Measurements from ENCODE around the gene CD177. TPM values are rescaled to one million over a fixed set of nuclear protein-coding genes. Genes with fewer than 3 reads are reported as not detected.
"Not testable (repeated sequence)": the region's sequence is repeated elsewhere in the genome, so short reads cannot be mapped to it uniquely, and the experiment has no call there.

CD177 gene
- total and polyA plus RNA-seq, 9 of the 15 experiments (the other 6 are each of a cell fraction or from before 2014, with no cell fraction given), result not detected

DNA sequence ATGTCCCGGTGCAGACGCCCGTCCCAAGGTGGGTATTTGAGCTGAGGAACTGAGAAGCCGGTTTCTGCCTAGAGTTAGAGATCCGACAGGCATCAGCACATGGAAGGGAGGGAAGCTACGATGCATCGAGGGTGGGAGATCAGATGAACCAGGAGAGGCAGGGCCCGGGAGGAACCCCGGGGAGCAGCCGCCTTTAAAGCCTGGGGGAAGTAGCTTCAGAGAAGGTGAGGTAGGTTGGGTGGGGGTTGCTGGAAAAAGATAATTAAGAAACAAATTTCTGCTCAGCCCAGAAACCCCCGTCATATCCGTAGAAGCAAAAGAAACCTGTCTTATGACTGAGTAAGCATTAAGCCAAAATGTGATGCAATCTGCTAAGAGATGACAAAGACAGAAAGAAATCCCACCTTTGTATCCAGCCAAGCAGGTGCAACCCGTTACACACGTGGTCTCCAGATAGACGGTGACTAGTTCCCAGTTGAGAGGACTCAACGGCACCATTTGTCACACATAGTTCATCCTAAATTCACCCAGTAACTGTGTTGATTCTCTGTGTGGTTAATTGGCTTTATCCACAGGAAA is 9.1 kb upstream of the CD177 start:
- under 1% methylated on average over 16 of the region's 16 CpGs for WGBS (ENCODE audit: insufficient coverage, low coverage, missing lambda C conversion rate)
- in situ Hi-C loops (cut with MboI); H3K9me3 ChIP-seq (replicated peaks; ENCODE audit: control insufficient read depth, insufficient read depth, low read depth, low read length); H3K4me1 ChIP-seq (replicated peaks in 1 of 2; ENCODE audit: control insufficient read depth in 2 of 2, insufficient read depth in 2 of 2, low read length in 2 of 2); H4K20me1 ChIP-seq (replicated peaks; ENCODE audit: control insufficient read depth, insufficient read depth, low read length); H3K36me3 ChIP-seq (ENCODE audit: control insufficient read depth, insufficient read depth, low read length); H3K9me1 ChIP-seq (ENCODE audit: control insufficient read depth, insufficient read depth, low read length); H3K27ac ChIP-seq (ENCODE audit: extremely low read depth, low read depth, low read length); DNase-seq (ENCODE audit: extremely low read depth in 1 of 4, low spot score in 3 of 4); H3K4me2 ChIP-seq (ENCODE audit: insufficient read depth, low read length); H3K79me2 ChIP-seq (ENCODE audit: control insufficient read depth, insufficient read depth, low read length); intact Hi-C loops (cut with micrococcal nuclease); H3K9ac ChIP-seq (ENCODE audit: insufficient read depth in 1 of 2, low read depth in 2 of 2, low read length in 2 of 2); ATAC-seq; H3K4me3 ChIP-seq; CTCF ChIA-PET (ENCODE audit: low intra/inter-chr PET ratio); BruUV-seq (replicated peaks); H3K27me3 ChIP-seq (ENCODE audit: control insufficient read depth in 2 of 2, insufficient read depth in 2 of 2, low read length in 2 of 2); FAIRE-seq; H2AFZ ChIP-seq (ENCODE audit: low read depth, low read length); TF ChIP-seq CEBPG (CRISPR knock-in tag; IDR thresholded peaks at IDR 0.05): not testable (repeated sequence)
- peak; percentile 34 to 37; a peak in 2 of 4 replicates for TF ChIP-seq CEBPG (tag; conservative IDR thresholded peaks at IDR 0.05 in 1 of 2, IDR thresholded peaks at IDR 0.05 in 1 of 2)
- POLR2A ChIA-PET, result interaction anchor here (1.5 kb wide), 1 partner anchor 12 kb away, joined by 3 read pairs; no protein-coding TSS in a partner anchor

DNA sequence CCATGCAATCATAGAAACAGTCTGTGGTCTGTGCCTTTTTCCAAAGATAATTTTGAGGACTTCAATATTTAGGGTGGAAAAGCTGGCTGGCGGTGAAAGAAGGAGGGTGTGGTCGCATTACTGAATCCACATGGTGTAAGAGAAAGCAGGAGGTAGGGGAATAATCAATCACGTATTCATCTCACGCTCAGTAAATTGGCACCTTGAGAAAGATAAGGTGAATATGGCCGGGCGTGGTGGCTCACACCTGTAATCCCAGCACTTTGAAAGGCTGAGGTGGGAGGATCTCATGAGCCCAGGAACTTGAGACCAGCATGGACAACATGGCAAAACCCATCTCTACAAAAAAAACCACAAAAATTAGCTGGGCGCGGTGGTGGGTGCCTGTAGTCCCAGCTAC is 3.7 kb upstream of the CD177 start:
- DNase-seq (ENCODE audit: extremely low read depth in 1 of 4, low spot score in 3 of 4); H3K79me2 ChIP-seq (ENCODE audit: control insufficient read depth, insufficient read depth, low read length); H3K4me2 ChIP-seq (ENCODE audit: insufficient read depth, low read length); H3K36me3 ChIP-seq (ENCODE audit: control insufficient read depth, insufficient read depth, low read length); BruUV-seq (replicated peaks); POLR2A ChIA-PET; H3K9ac ChIP-seq (ENCODE audit: insufficient read depth in 1 of 2, low read depth in 2 of 2, low read length in 2 of 2); H3K4me3 ChIP-seq; intact Hi-C loops (cut with micrococcal nuclease); H3K9me3 ChIP-seq (replicated peaks; ENCODE audit: control insufficient read depth, insufficient read depth, low read depth, low read length); H2AFZ ChIP-seq (ENCODE audit: low read depth, low read length); H3K27ac ChIP-seq (ENCODE audit: extremely low read depth, low read depth, low read length); H4K20me1 ChIP-seq (replicated peaks; ENCODE audit: control insufficient read depth, insufficient read depth, low read length); ATAC-seq; H3K9me1 ChIP-seq (ENCODE audit: control insufficient read depth, insufficient read depth, low read length); CTCF ChIA-PET (ENCODE audit: low intra/inter-chr PET ratio); H3K4me1 ChIP-seq (replicated peaks in 1 of 2; ENCODE audit: control insufficient read depth in 2 of 2, insufficient read depth in 2 of 2, low read length in 2 of 2): not testable (repeated sequence)
- peaks cover 0 to 19% of the 10 kb centered on the region in 2 experiments; a peak in 3 of 5 replicates for H3K27me3 ChIP-seq (ENCODE audit: control insufficient read depth in 2 of 2, insufficient read depth in 2 of 2, low read length in 2 of 2)
- WGBS (ENCODE audit: insufficient coverage, low coverage, missing lambda C conversion rate), result 0% methylated on average over 7 of the region's 8 CpGs
- in situ Hi-C loops (cut with MboI), result loop anchor here (5.0 kb wide), 1 partner anchor 37 kb away; no protein-coding TSS in a partner anchor
- peak; percentile 49 for FAIRE-seq
